H1 (cell line): ENCODE data around the gene ENPP5. TPM values are rescaled to one million over a fixed set of nuclear protein-coding genes. Genes with fewer than 3 reads are reported as not detected.

Source experiments
- CTCF ChIA-PET: fragments of 300-600 bp; sonication (Branson Sonifier 250); formaldehyde crosslinking; loops from one replicate; lab custom pipeline; 2021; ENCODE audit not compliant: partially characterized antibody; lab: Charles Lee
- POLR2A ChIA-PET: fragments of 300-600 bp; sonication (Branson Sonifier 250); formaldehyde crosslinking; loops from one replicate; lab custom pipeline; 2021; ENCODE audit warnings: inconsistent platforms; ENCODE audit not compliant: partially characterized antibody; lab: Charles Lee
- DNase-seq, 2 experiments: peaks; one replicate each; pipeline versions ENCODE4 v3.0.0 to v3.0.0-alpha.2; 2010 to 2022; ENCODE audit warnings: low spot score in 2 of 2, low read depth in 1 of 2, mixed read lengths in 1 of 2
- FAIRE-seq: peaks from 2 replicates; lab custom pipeline; 2011; peaks lifted over from hg19 to GRCh38; lab: Jason Lieb, UNC
- H2AFZ ChIP-seq: 2 replicates; pipeline ENCODE4 v1.8.1; 2012; ENCODE audit warnings: low read length, inconsistent platforms
- H2AK5ac ChIP-seq: 2 replicates; pipeline ENCODE4 v1.6.1; 2013; ENCODE audit warnings: low read depth, low read length
- H2BK120ac ChIP-seq: replicated peaks from 2 replicates; pipeline ENCODE3; 2013; ENCODE audit warnings: low read depth, low read length, inconsistent platforms
- H2BK12ac ChIP-seq: 2 replicates; pipeline ENCODE4 v1.6.1; 2013; ENCODE audit warnings: low read depth, low read length
- H2BK15ac ChIP-seq: 2 replicates; pipeline ENCODE4 v1.6.1; 2013; ENCODE audit warnings: low read length
- H2BK20ac ChIP-seq: 2 replicates; pipeline ENCODE4 v1.6.1; 2013; ENCODE audit warnings: low read length
- H2BK5ac ChIP-seq: 2 replicates; pipeline ENCODE4 v1.6.1; 2013; ENCODE audit warnings: low read depth, low read length
- H3K14ac ChIP-seq: 2 replicates; pipeline ENCODE4 v1.6.1; 2013; ENCODE audit warnings: inconsistent platforms; ENCODE audit not compliant: insufficient read length
- H3K18ac ChIP-seq: 2 replicates; pipeline ENCODE4 v1.6.1; 2013; ENCODE audit warnings: low read length; ENCODE audit errors: extremely low read depth
- H3K23ac ChIP-seq: 2 replicates; pipeline ENCODE4 v1.6.1; 2013; ENCODE audit warnings: inconsistent platforms; ENCODE audit not compliant: insufficient read length
- H3K23me2 ChIP-seq: 2 replicates; pipeline ENCODE4 v1.6.1; 2013; ENCODE audit warnings: low read depth, low read length
- H3K27ac ChIP-seq: 2 replicates; pipeline ENCODE4 v1.6.1; 2011; ENCODE audit warnings: low read depth, low read length, inconsistent platforms
- H3K27me3 ChIP-seq, 4 experiments: replicated peaks in 1 of 4; 1 replicate in 1 of 4; 2 replicates in 3 of 4; pipeline versions ENCODE4 v1.6.1 to v1.8.1; 2011 to 2013; ENCODE audit warnings: low read length in 3 of 4, mild to moderate bottlenecking in 3 of 4, inconsistent platforms in 2 of 4, mixed read lengths in 2 of 4, moderate library complexity in 1 of 4; ENCODE audit not compliant: control insufficient read depth in 3 of 4, insufficient read depth in 3 of 4; ENCODE audit errors: extremely low read depth in 1 of 4
- H3K36me3 ChIP-seq, 4 experiments: 2 replicates each; pipeline versions ENCODE4 v1.6.1 to v1.8.1; 2011 to 2013; ENCODE audit warnings: mild to moderate bottlenecking in 4 of 4, low read length in 3 of 4, moderate library complexity in 2 of 4, control low read depth in 1 of 4, inconsistent platforms in 1 of 4; ENCODE audit not compliant: insufficient read depth in 4 of 4, control insufficient read depth in 2 of 4
- H3K4ac ChIP-seq: replicated peaks from 2 replicates; pipeline ENCODE3; 2013; ENCODE audit warnings: low read length, low read depth, mixed read lengths, inconsistent platforms; ENCODE audit not compliant: insufficient read length
- H3K4me1 ChIP-seq, 4 experiments: replicated peaks in 1 of 4; 1 replicate in 1 of 4; 2 replicates in 3 of 4; pipeline versions ENCODE4 v1.6.1 to v1.8.1; 2011 to 2013; ENCODE audit warnings: low read length in 3 of 4, inconsistent platforms in 2 of 4, mixed read lengths in 1 of 4; ENCODE audit not compliant: insufficient read depth in 4 of 4, control insufficient read depth in 3 of 4
- H3K4me2 ChIP-seq, 2 experiments: 2 replicates each; pipeline versions ENCODE4 v1.6.1 to v1.8.1; 2011 to 2013; ENCODE audit warnings: low read depth in 2 of 2, low read length in 2 of 2, control low read depth in 1 of 2, inconsistent platforms in 1 of 2, mild to moderate bottlenecking in 1 of 2; ENCODE audit not compliant: insufficient read depth in 1 of 2
- H3K4me3 ChIP-seq, 4 experiments: fragments of 200-600, 300-600 bp in 1 of 4; sonication (generic), shearing (Covaris generic), sonication (Bioruptor Twin) in 1 of 4; 2 replicates each; pipeline versions ENCODE4 v1.5.1 to v1.8.1; 2011 to 2016; ENCODE audit warnings: low read length in 4 of 4, low read depth in 3 of 4, control low read depth in 2 of 4, inconsistent platforms in 2 of 4, mild to moderate bottlenecking in 2 of 4, mixed read lengths in 1 of 4, moderate library complexity in 1 of 4; ENCODE audit not compliant: insufficient read depth in 2 of 4; ENCODE audit errors: extremely low read depth in 1 of 4
- H3K56ac ChIP-seq: replicated peaks from 2 replicates; pipeline ENCODE3; 2013; ENCODE audit warnings: low read depth, mild to moderate bottlenecking, mixed read lengths, low read length, inconsistent platforms; ENCODE audit not compliant: insufficient read length
- H3K79me1 ChIP-seq: 2 replicates; pipeline ENCODE4 v1.6.1; 2013; ENCODE audit warnings: low read depth, low read length, control low read depth
- H3K79me2 ChIP-seq, 2 experiments: 2 replicates each; pipeline versions ENCODE4 v1.6.1 to v1.8.1; 2012 to 2013; ENCODE audit warnings: low read length in 2 of 2, mild to moderate bottlenecking in 2 of 2, inconsistent platforms in 1 of 2; ENCODE audit not compliant: insufficient read depth in 2 of 2, control insufficient read depth in 1 of 2
- H3K9ac ChIP-seq, 4 experiments: replicated peaks in 1 of 4; 1 replicate in 1 of 4; 2 replicates in 3 of 4; pipeline versions ENCODE4 v1.6.1 to v1.8.1; 2011 to 2013; ENCODE audit warnings: low read depth in 3 of 4, low read length in 3 of 4, control low read depth in 2 of 4, mild to moderate bottlenecking in 2 of 4, moderate library complexity in 2 of 4, inconsistent platforms in 1 of 4; ENCODE audit errors: extremely low read depth in 1 of 4
- H3K9me3 ChIP-seq, 2 experiments: 2 replicates each; pipeline versions ENCODE4 v1.6.1 to v1.8.1; 2012 to 2013; ENCODE audit warnings: mild to moderate bottlenecking in 2 of 2, moderate library complexity in 2 of 2, control low read depth in 1 of 2, inconsistent platforms in 1 of 2, low read depth in 1 of 2, low read length in 1 of 2, mixed read lengths in 1 of 2; ENCODE audit not compliant: insufficient read depth in 2 of 2
- H4K20me1 ChIP-seq, 2 experiments: replicated peaks in 1 of 2; 2 replicates each; pipeline versions ENCODE3 to v1.8.1; 2011 to 2013; ENCODE audit warnings: inconsistent platforms in 2 of 2, low read length in 2 of 2, mild to moderate bottlenecking in 1 of 2; ENCODE audit not compliant: insufficient read depth in 2 of 2, control insufficient read depth in 1 of 2
- H4K5ac ChIP-seq: 2 replicates; pipeline ENCODE4 v1.6.1; 2013; ENCODE audit warnings: low read length, low read depth, mixed read lengths, inconsistent platforms; ENCODE audit not compliant: insufficient read length
- H4K8ac ChIP-seq: 2 replicates; pipeline ENCODE4 v1.8.0; 2013; ENCODE audit warnings: mild to moderate bottlenecking, moderate library complexity, low read length, inconsistent platforms; ENCODE audit not compliant: insufficient read depth; ENCODE audit errors: extremely low read depth
- H4K91ac ChIP-seq: replicated peaks from 2 replicates; pipeline ENCODE3; 2013; ENCODE audit warnings: low read length, mixed read lengths, inconsistent platforms; ENCODE audit not compliant: insufficient read length
- ATF3 ChIP-seq: IDR thresholded peaks from 2 replicates; pipeline ENCODE4 v1.6.1; 2011; ENCODE audit warnings: low read depth, mild to moderate bottlenecking, low read length; ENCODE audit not compliant: insufficient read depth
- CHD2 ChIP-seq: IDR thresholded peaks from 2 replicates; pipeline ENCODE4 v1.6.1; 2012; ENCODE audit warnings: low read length, improper control_type of control experiment
- EGR1 ChIP-seq: IDR thresholded peaks from 2 replicates; pipeline ENCODE4 v1.6.1; 2011; ENCODE audit warnings: low read depth, low read length, borderline replicate concordance
- GTF2F1 ChIP-seq: IDR thresholded peaks from 2 replicates; pipeline ENCODE4 v1.6.1; 2012; ENCODE audit warnings: low read depth, low read length, improper control_type of control experiment, borderline replicate concordance
- HDAC2 ChIP-seq, 2 experiments: fragments of 300-600 bp in 1 of 2; sonication (generic) in 1 of 2; IDR thresholded peaks; 2 replicates each; pipeline ENCODE4 v1.6.1; 2011 to 2012; ENCODE audit warnings: low read depth in 2 of 2, low read length in 2 of 2, mild to moderate bottlenecking in 2 of 2, moderate library complexity in 2 of 2, borderline replicate concordance in 1 of 2, inconsistent platforms in 1 of 2
- POLR2AphosphoS5 ChIP-seq: IDR thresholded peaks from 2 replicates; pipeline ENCODE4 v1.6.1; 2011; ENCODE audit warnings: low read depth, low read length
- POU5F1 ChIP-seq: IDR thresholded peaks from 2 replicates; pipeline ENCODE4 v1.6.1; 2011; ENCODE audit warnings: low read depth, mild to moderate bottlenecking, low read length, moderate library complexity
- RXRA ChIP-seq: IDR thresholded peaks from 2 replicates; pipeline ENCODE4 v1.6.1; 2011; ENCODE audit warnings: low read depth, mild to moderate bottlenecking, low read length, moderate library complexity; ENCODE audit not compliant: insufficient read depth
- TAF7 ChIP-seq: optimal IDR thresholded peaks from 2 replicates; pipeline ENCODE3; 2011; ENCODE audit warnings: low read depth, mild to moderate bottlenecking, inconsistent platforms, low read length, moderate library complexity, borderline replicate concordance
- TCF12 ChIP-seq: IDR thresholded peaks from 2 replicates; pipeline ENCODE4 v1.6.1; 2011; ENCODE audit warnings: low read depth, mild to moderate bottlenecking, low read length
- USF2 ChIP-seq: IDR thresholded peaks from 2 replicates; pipeline ENCODE4 v1.6.1; 2011; ENCODE audit warnings: low read length, improper control_type of control experiment
- ZNF274 ChIP-seq: IDR thresholded peaks from 2 replicates; pipeline ENCODE4 v1.7.0; 2012; ENCODE audit warnings: low read length, borderline replicate concordance; ENCODE audit errors: extremely low read depth
- WGBS, 2 experiments: shearing (Covaris generic) in 1 of 2; methylation state at CpG; one replicate each; pipeline versions ENCODE4 v1.1.6 to v1.1.7; 2013 to 2015; ENCODE audit warnings: low lambda C conversion rate in 2 of 2, mixed read lengths in 2 of 2, inconsistent platforms in 1 of 2, low coverage in 1 of 2, missing lambda C conversion rate in 1 of 2; ENCODE audit not compliant: insufficient replicate concordance in 2 of 2, insufficient coverage in 1 of 2, insufficient read length in 1 of 2; ENCODE audit errors: extremely low coverage in 1 of 2, missing lambda C conversion rate in 1 of 2; 5-methylcytosine and 5-hydroxymethylcytosine counted together
- polyA plus RNA-seq, 7 experiments: library from polyadenylated mRNA; depleted of rRNA in 3 of 7; stranded (reverse) in 5 of 7; unstranded in 2 of 7; fragments of >200 nt in 5 of 7; fragments of 200-250 nt in 2 of 7; gene quantifications; 1 replicate in 5 of 7; 2 replicates in 1 of 7; 4 replicates in 1 of 7; pipeline versions ENCODE4 v1.2.1 to v1.2.3, GENCODE V29; 2011 to 2013; ENCODE audit warnings: missing spikeins in 2 of 7, mixed read lengths in 2 of 7
- total RNA-seq: library from RNA; stranded (reverse); fragmentation: NEBNext Ultra II Directional; extraction: Animal tissue kit (Norgen Biotek cat#: 25700); gene quantifications from 2 replicates; pipeline ENCODE4 v1.2.1, GENCODE V29; 2021

Gene ENPP5
- total and polyA plus RNA-seq, 2 of the 8 experiments (the other 6 are each of a cell fraction or from before 2014, with no cell fraction given), result 5.1 to 7.6 TPM

GRCh38 chr6:46215213-46215612 lies 44.4 kb upstream of the ENPP5 start:
- WGBS, 2 experiments, result 53% methylated on average over 6 of the region's 6 CpGs; no CpG with 5 or more reads in 1 of the 2 experiments
- no peak overlapping the region for H3K18ac ChIP-seq
- no peak overlapping the region for H3K4me3 ChIP-seq
- no peak overlapping the region for H2AK5ac ChIP-seq
- H2AFZ ChIP-seq, result no peak overlapping the region
- H3K79me2 ChIP-seq, result no peaks in the 10 kb centered on the region
- H3K36me3 ChIP-seq, result no peaks in the 10 kb centered on the region
- H3K27me3 ChIP-seq, result peaks cover 0 to 6% (median 0%) of the 10 kb centered on the region in 4 experiments; a peak in 2 of 7 replicates
- H2BK5ac ChIP-seq, result no peak overlapping the region
- FAIRE-seq (no peak), DNase-seq (peak in 1 of 2 experiments; percentile 48)
- no peak overlapping the region for H3K27ac ChIP-seq
- no peak overlapping the region for H4K5ac ChIP-seq
- H4K91ac ChIP-seq, result no peak overlapping the region
- H4K8ac ChIP-seq, result no peak overlapping the region
- H3K4ac ChIP-seq, result no peak overlapping the region
- no peak overlapping the region for H2BK15ac ChIP-seq
- POLR2A ChIA-PET, result no interaction called here
- no peak overlapping the region for H3K4me2 ChIP-seq
- no peak overlapping the region for H3K56ac ChIP-seq
- no peaks in the 10 kb centered on the region for H3K9me3 ChIP-seq
- H3K14ac ChIP-seq, result no peak overlapping the region
- no peak overlapping the region for H3K9ac ChIP-seq
- no peaks in the 10 kb centered on the region for H3K79me1 ChIP-seq
- H3K23ac ChIP-seq, result no peak overlapping the region
- H2BK20ac ChIP-seq, result no peak overlapping the region
- no peaks in the 10 kb centered on the region for H3K23me2 ChIP-seq
- H2BK120ac ChIP-seq, result no peak overlapping the region
- CTCF ChIA-PET, result interaction anchor here (0.6 to 1.2 kb wide), 8 partner anchors 10 to 1669 kb away, joined by 3 to 4 read pairs (median 3); no protein-coding TSS in a partner anchor
- H4K20me1 ChIP-seq, result no peaks in the 10 kb centered on the region
- no peak overlapping the region for H2BK12ac ChIP-seq
- TF ChIP-seq GTF2F1 (no peak), EGR1 (no peak), TAF7 (no peak), CHD2 (no peak), ATF3 (no peak), TCF12 (peak; percentile 61; the same call in 1 of the 2 replicates), ZNF274 (no peak), USF2 (no peak), RXRA (no peak), POLR2AphosphoS5 (peak; percentile 81), HDAC2 (IDR thresholded peaks at IDR 0.05; ENCODE audit: borderline replicate concordance in 1 of 2, low read depth in 2 of 2, low read length in 2 of 2) (no peak), POU5F1 (no peak)
- H3K4me1 ChIP-seq, result no peaks in the 10 kb centered on the region
